MCF 10A (cell line): ENCODE results near the gene DBNDD1. TPM values are rescaled to one million over a fixed set of nuclear protein-coding genes. Genes with fewer than 3 reads are reported as not detected.

Experiments
- BruUV-seq: library from RNA; stranded (reverse); fragments of 400-500 nt; replicated peaks from 2 replicates; lab custom pipeline; 2021; lab: Mats Ljungman, UMichigan
- CTCF ChIA-PET: fragments of 300-600 bp; sonication (Branson Sonifier 250); formaldehyde crosslinking; extraction: SDS; loops from one replicate; lab custom pipeline; 2021; ENCODE audit warnings: antibody characterized with exemption, inconsistent platforms; lab: Yijun Ruan, JAX
- POLR2A ChIA-PET: fragments of 300-600, 350-650 bp; sonication (Branson Sonifier 250); formaldehyde crosslinking; extraction: SDS; loops from one replicate; lab custom pipeline; 2020; ENCODE audit warnings: antibody characterized with exemption, inconsistent platforms; lab: Yijun Ruan, JAX
- DNase-seq: peaks from one replicate; pipeline ENCODE4 v3.0.0-alpha.2; 2018; ENCODE audit not compliant: unreplicated experiment
- H3K27ac Mint-ChIP-seq: one replicate; pipeline ENCODE4 v1.8.0; 2022; ENCODE audit warnings: mild to moderate bottlenecking, low read depth, mixed read lengths; ENCODE audit not compliant: unreplicated experiment
- H3K27me3 Mint-ChIP-seq: one replicate; pipeline ENCODE4 v1.8.0; 2022; ENCODE audit warnings: mixed read lengths; ENCODE audit not compliant: insufficient read depth, unreplicated experiment
- H3K36me3 Mint-ChIP-seq: one replicate; pipeline ENCODE4 v1.8.0; 2022; ENCODE audit warnings: mild to moderate bottlenecking, moderate library complexity, mixed read lengths; ENCODE audit not compliant: insufficient read depth, unreplicated experiment
- H3K4me1 Mint-ChIP-seq: one replicate; pipeline ENCODE4 v1.8.0; 2022; ENCODE audit warnings: mixed read lengths; ENCODE audit not compliant: insufficient read depth, unreplicated experiment
- H3K4me3 Mint-ChIP-seq: one replicate; pipeline ENCODE4 v1.8.0; 2022; ENCODE audit warnings: mild to moderate bottlenecking, moderate library complexity, mixed read lengths; ENCODE audit not compliant: unreplicated experiment
- H3K9me3 Mint-ChIP-seq: one replicate; pipeline ENCODE4 v1.8.0; 2022; ENCODE audit warnings: mixed read lengths; ENCODE audit not compliant: unreplicated experiment
- intact Hi-C: fragments of 100-400 bp; cut with micrococcal nuclease; formaldehyde crosslinking; loops from 2 replicates; pipeline ENCODE4 v1.14.1; 2022
- total RNA-seq: library from RNA; stranded (reverse); gene quantifications from 2 replicates; pipeline ENCODE4 v1.2.3, GENCODE V29; 2022
- TF ChIP-seq, protein P1 (sequence below): fragments of 200-600 bp; IDR thresholded peaks from one replicate; pipeline ENCODE4 v1.8.0; 2022; ENCODE audit warnings: antibody characterized with exemption, mild to moderate bottlenecking; ENCODE audit not compliant: unreplicated experiment

Gene DBNDD1
- total RNA-seq, 1 experiment from 2014 or later: 3.5 TPM

DNA sequence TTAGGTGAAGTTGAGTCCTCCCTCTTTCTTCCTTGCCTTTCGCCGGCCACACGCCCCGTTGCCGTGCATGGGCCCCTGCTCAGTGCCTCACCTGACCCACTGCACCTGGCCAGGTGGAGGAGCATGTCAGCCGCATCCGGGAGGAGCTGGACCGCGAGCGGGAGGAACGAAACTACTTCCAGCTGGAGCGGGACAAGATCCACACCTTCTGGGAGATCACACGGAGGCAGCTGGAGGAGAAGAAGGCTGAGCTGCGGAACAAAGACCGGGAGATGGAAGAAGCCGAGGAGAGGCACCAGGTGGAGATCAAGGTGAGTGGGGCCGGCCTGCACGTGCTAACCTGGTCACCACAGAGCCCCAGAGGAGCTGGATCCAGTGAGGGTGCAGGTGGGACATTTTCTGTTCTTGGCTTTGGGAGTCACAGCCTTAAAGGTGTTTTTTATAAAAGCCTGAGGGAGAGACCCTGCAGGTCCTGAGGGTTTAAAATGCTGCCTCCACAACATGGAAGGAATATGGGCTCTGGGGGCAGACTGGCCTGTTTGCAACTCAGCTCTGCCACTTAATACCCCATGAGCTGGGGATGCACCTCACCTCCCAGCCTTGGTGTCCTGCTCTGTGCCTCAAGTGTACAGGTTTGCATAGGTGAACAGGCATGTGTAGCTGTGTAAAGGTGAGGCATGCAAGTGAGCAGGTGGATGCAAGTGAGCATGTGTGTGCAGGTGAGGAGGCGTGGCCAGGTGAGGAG, 12.1 kb upstream of the DBNDD1 start:
- CTCF ChIA-PET: interaction anchor here (1.3 kb wide), 1 partner anchor 11 kb away, joined by 3 read pairs; no protein-coding TSS in a partner anchor
- Mint-ChIP-seq H3K9me3 (no peaks in the 10 kb centered on the region), H3K36me3 (peaks cover 71% of the 10 kb centered on the region), H3K27me3 (no peaks in the 10 kb centered on the region), H3K4me3 (no peak overlapping the region), H3K4me1 (peaks cover 6% of the 10 kb centered on the region), H3K27ac (no peak overlapping the region)
- DNase-seq: no peak
- intact Hi-C loops: no loop called here
- TF ChIP-seq, protein P1, sequence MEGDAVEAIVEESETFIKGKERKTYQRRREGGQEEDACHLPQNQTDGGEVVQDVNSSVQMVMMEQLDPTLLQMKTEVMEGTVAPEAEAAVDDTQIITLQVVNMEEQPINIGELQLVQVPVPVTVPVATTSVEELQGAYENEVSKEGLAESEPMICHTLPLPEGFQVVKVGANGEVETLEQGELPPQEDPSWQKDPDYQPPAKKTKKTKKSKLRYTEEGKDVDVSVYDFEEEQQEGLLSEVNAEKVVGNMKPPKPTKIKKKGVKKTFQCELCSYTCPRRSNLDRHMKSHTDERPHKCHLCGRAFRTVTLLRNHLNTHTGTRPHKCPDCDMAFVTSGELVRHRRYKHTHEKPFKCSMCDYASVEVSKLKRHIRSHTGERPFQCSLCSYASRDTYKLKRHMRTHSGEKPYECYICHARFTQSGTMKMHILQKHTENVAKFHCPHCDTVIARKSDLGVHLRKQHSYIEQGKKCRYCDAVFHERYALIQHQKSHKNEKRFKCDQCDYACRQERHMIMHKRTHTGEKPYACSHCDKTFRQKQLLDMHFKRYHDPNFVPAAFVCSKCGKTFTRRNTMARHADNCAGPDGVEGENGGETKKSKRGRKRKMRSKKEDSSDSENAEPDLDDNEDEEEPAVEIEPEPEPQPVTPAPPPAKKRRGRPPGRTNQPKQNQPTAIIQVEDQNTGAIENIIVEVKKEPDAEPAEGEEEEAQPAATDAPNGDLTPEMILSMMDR: no peak
- POLR2A ChIA-PET: interaction anchor here (0.6 kb wide), 1 partner anchor 8 kb away, joined by 3 read pairs; no protein-coding TSS in a partner anchor
- no TSS peak for BruUV-seq

DNA sequence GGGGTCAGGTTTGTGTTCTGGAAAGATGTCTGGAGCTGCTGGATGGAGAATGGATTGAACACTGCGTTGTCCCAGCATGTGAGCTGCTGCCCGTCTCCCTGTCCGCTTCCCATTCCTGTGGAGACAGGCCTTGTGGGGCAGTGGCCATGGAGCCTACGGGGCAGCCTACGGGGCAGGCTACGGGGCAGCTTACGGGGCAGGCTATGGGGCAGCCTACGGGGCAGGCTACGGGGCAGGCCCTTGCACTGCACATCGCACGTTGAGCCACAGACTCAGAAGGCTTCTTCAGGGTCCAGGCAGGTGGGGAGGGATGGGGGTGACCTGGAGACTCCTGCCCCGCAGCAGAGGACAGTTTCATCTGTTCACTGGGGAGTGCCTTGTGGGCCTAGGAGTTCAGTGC, 9.7 kb upstream of the DBNDD1 start:
- H3K9me3 Mint-ChIP-seq: no peaks in the 10 kb centered on the region
- peaks cover 6% of the 10 kb centered on the region for H3K4me1 Mint-ChIP-seq
- H3K27me3 Mint-ChIP-seq: no peaks in the 10 kb centered on the region
- no peak for DNase-seq
- H3K36me3 Mint-ChIP-seq: peaks cover 67% of the 10 kb centered on the region
- ChIA-PET POLR2A (no interaction called here), CTCF (interaction anchor here (1.2 to 1.7 kb wide), 2 partner anchors 9 to 168 kb away, joined by 5 read pairs; no protein-coding TSS in a partner anchor)
- no TSS peak for BruUV-seq
- no peak overlapping the region for H3K4me3 Mint-ChIP-seq
- no peak overlapping the region for H3K27ac Mint-ChIP-seq
- intact Hi-C loops: no loop called here
- TF ChIP-seq, protein P1: no peak

DNA sequence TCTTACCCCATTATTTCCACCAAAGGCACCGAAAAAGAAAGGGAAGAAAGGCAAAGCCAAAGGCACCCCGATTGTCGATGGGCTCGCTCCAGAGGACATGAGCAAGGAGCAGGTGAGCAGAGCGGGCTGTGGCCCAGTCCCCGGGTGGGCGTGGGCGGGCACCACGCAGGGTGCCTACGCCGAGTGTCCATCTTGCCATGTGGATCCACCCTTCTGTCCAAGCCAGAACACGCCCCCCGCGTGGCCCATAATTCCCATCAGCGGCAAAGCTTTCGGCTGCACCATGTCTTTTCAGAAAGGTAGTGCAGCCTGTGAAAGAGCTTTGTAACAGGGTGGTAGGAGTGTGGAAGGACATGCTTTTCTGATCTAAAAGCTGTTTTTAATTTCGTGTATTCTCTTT, 8.4 kb upstream of the DBNDD1 start:
- Mint-ChIP-seq H3K4me1 (peaks cover 6% of the 10 kb centered on the region), H3K27ac (no peak overlapping the region), H3K36me3 (peaks cover 53% of the 10 kb centered on the region), H3K9me3 (no peaks in the 10 kb centered on the region), H3K4me3 (no peak overlapping the region), H3K27me3 (no peaks in the 10 kb centered on the region)
- POLR2A ChIA-PET: no interaction called here
- TF ChIP-seq, protein P1: no peak
- BruUV-seq: no TSS peak
- CTCF ChIA-PET: no interaction called here
- no peak for DNase-seq
- intact Hi-C loops: no loop called here

DNA sequence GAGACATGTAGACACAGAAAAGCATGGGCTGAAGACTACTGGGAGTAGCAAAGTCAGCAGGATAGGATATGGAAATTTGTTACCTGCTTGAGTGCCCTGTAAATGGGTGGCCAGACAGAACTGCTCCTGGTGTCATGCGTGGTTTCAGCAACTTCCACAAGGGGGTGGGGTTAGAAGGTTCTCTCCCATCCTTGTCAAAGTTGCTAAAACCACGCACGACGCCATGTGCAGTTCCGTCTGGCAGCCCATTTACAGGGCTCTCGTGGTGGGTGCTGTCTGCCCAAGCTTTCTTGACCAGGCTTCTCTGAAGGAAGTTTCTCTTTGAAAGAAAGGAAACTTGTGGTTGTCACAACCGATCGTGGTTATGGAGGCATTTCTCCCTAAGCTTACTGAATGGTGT, 6.9 kb upstream of the DBNDD1 start:
- intact Hi-C loops: no loop called here
- BruUV-seq: no TSS peak
- CTCF ChIA-PET: interaction anchor here (0.6 to 0.8 kb wide), 2 partner anchors 9 to 86 kb away, joined by 3 to 4 read pairs; no protein-coding TSS in a partner anchor

More for the DNA sequence above, 6.9 kb upstream of the DBNDD1 start:
- Mint-ChIP-seq H3K27ac (no peak overlapping the region), H3K4me1 (no peaks in the 10 kb centered on the region), H3K36me3 (peaks cover 39% of the 10 kb centered on the region), H3K9me3 (no peaks in the 10 kb centered on the region), H3K27me3 (no peaks in the 10 kb centered on the region), H3K4me3 (no peak overlapping the region)
- DNase-seq: no peak
- POLR2A ChIA-PET: interaction anchor here (0.8 kb wide), 1 partner anchor 10 kb away, joined by 3 read pairs; no protein-coding TSS in a partner anchor
- TF ChIP-seq, protein P1: no peak
